Effector memory CD8-positive, alpha-beta T cell (primary cell): ENCODE measurements around the gene TMIGD3.
A peak's percentile ranks its signal among the peaks of the same experiment; 100 is the strongest.

ENCODE experiments used
- ATAC-seq: fragments of 150-1000 bp; cut with Tn5 transposase; replicated peaks from 2 replicates; pipeline ENCODE4 v1.10.0; 2021; ENCODE audit warnings: mild to moderate bottlenecking, moderate library complexity
- DNase-seq, 3 experiments: peaks; one replicate each; pipeline ENCODE4 v3.0.0; 2021
- H3K27ac Mint-ChIP-seq, 2 donors: one replicate each; pipeline ENCODE4 v1.8.0; 2022; ENCODE audit warnings: mild to moderate bottlenecking in 2 of 2, mixed read lengths in 2 of 2, moderate library complexity in 2 of 2
- H3K27me3 Mint-ChIP-seq, 2 donors: one replicate each; pipeline ENCODE4 v1.8.0; 2022; ENCODE audit warnings: mixed read lengths in 2 of 2
- H3K36me3 Mint-ChIP-seq: one replicate; pipeline ENCODE4 v1.8.0; 2022; ENCODE audit warnings: mild to moderate bottlenecking, moderate library complexity, mixed read lengths; ENCODE audit not compliant: insufficient read depth
- H3K4me1 Mint-ChIP-seq, 2 donors: one replicate each; pipeline ENCODE4 v1.8.0; 2022; ENCODE audit warnings: low read depth in 2 of 2, mixed read lengths in 2 of 2
- H3K4me3 Mint-ChIP-seq, 2 donors: one replicate each; pipeline ENCODE4 v1.8.0; 2022; ENCODE audit warnings: mild to moderate bottlenecking in 2 of 2, mixed read lengths in 2 of 2, moderate library complexity in 2 of 2
- H3K9me3 Mint-ChIP-seq, 2 donors: one replicate each; pipeline ENCODE4 v1.8.0; 2022; ENCODE audit warnings: mixed read lengths in 2 of 2

Gene TMIGD3

DNA sequence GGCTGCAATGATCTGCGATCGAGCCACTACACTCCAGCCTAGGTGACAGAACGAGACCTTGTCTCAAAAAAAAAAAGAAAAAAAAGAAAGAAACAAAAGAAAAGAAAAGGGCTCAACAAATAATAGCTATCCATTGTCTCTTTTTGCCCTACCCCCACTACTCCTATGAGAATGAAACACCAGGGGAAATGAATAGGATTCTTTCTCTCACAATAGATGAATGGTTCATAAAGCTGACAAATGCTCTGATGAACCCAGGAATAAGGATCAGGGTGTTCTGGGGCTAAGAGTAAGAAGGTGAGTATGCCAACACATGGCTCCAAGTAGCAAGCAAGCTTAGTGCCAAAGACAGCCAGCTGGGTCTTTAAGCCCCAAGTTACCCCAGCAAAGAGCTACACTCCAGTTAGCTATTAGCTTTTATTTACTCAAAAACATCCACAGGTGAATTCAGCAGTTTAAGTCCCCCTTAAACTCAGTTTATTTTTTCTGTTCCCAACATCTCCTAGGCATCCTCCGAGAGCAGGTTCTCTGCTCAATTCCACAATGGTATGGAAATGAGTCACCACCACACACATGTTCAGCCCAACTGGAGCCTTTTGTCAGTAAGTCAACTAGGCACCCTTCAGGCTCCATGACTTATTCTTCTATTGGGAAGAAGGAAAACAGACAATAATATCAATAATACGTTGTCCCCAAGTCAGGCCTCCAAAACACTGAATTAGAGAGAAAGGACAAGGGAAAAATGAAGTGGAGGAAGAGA is 4.2 kb downstream of the TMIGD3 start:
- no peaks in the 10 kb centered on the region for H3K27me3 Mint-ChIP-seq
- DNase-seq = no peak
- H3K9me3 Mint-ChIP-seq = peaks cover 4 to 6% of the 10 kb centered on the region in 2 donors

DNA sequence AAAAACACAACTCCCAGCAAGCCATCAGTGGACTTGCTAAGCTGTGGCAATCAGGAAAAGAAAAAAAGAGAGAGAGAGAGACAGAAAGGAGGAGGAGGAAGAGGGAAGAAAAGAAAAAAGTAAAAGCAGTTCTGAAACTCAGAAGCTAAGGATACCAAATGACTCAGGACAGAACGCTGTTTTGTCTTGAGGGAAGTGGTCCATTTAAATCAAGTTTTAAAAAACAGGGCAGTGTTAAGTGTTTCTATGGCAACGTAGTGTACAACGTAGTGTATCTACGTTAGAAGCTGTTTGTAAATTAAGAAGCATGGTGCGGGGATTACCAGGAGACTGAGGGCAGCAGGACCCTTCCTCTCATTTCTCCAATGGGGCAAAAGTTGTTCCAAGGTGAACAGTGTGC is 5.8 kb downstream of the TMIGD3 start:
- no peak for ATAC-seq
- Mint-ChIP-seq H3K9me3 (peaks cover 4 to 6% of the 10 kb centered on the region in 2 donors), H3K4me3 (no peak overlapping the region), H3K27me3 (no peaks in the 10 kb centered on the region), H3K27ac (no peak overlapping the region), H3K4me1 (peaks cover 5 to 12% of the 10 kb centered on the region in 2 donors), H3K36me3 (no peaks in the 10 kb centered on the region)
- DNase-seq = no peak

More for the DNA sequence above, 4.2 kb downstream of the TMIGD3 start:
- Mint-ChIP-seq H3K4me3 (no peak overlapping the region), H3K4me1 (peaks cover 13 to 17% of the 10 kb centered on the region in 2 donors), H3K27ac (no peak overlapping the region), H3K36me3 (no peaks in the 10 kb centered on the region)
- ATAC-seq = no peak

DNA sequence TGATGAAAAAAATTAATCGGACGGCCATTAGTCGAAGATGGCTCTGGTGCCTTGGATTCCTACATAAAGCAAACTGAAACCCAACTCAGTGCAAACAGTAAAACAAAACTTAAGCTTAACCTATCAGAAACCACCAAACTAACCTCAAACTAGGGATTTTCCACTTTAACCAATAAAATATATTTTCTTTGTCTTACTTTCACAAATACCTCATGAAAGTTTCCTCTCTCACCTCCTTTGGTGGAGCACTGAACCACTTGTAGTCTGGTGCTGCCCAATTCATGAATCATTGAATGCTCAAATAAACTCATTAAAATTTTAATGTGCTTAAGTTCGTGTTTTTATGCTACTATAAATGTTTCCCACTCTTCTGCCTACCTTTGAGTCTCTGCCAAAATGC is 7.0 kb downstream of the TMIGD3 start:
- H3K36me3 Mint-ChIP-seq = no peaks in the 10 kb centered on the region
- peaks cover 5 to 10% of the 10 kb centered on the region in 2 donors for H3K4me1 Mint-ChIP-seq
- peak; percentile 36 for ATAC-seq
- peaks cover 4 to 6% of the 10 kb centered on the region in 2 donors for H3K9me3 Mint-ChIP-seq
- H3K27me3 Mint-ChIP-seq = no peaks in the 10 kb centered on the region
- DNase-seq = no peak
- no peak overlapping the region for H3K4me3 Mint-ChIP-seq
- no peak overlapping the region for H3K27ac Mint-ChIP-seq

DNA sequence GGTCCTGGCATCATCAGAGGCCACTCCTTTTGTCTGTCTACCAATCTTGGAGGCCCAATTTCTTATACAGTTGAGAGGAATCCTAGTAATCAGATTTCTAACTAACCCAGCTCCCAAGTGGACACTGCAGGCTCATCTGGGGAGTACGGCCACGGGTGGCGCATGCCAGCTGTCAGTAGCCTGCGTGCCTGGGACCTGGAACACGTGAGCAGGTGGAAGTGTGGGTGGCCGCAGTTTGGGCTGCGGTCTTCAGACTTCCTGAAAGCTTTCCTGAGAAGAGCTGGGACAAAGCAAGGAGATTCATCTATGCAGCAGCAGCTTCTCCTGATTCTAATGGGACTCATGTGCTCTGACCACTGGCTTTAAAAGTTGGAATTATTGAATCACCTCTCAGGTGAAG is 12.4 kb downstream of the TMIGD3 start:
- ATAC-seq (no peak), DNase-seq (no peak)
- H3K9me3 Mint-ChIP-seq = no peaks in the 10 kb centered on the region
- no peak overlapping the region for H3K27ac Mint-ChIP-seq
- no peaks in the 10 kb centered on the region for H3K27me3 Mint-ChIP-seq
- H3K36me3 Mint-ChIP-seq = no peaks in the 10 kb centered on the region
- H3K4me1 Mint-ChIP-seq = peaks cover 3 to 5% of the 10 kb centered on the region in 2 donors
- no peak overlapping the region for H3K4me3 Mint-ChIP-seq

DNA sequence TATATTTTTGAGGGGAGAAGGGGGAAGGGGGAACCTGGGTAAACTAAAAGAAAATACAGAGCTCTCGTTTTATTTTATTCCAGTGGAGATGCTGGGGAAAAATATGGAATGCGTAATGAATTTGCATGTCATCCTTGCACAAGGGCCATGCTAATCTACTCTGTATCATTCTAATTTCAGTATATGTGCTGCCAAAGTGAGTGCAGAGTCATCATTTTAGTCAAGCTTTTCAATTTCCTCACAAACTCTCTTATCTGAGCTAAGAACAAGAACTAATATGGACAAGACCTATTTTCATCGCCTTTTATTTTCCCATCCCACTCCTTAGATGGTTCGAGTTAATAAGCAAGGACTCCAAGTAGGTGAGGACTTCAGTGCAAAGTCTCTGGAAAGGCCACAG is 13.2 kb downstream of the TMIGD3 start:
- H3K4me1 Mint-ChIP-seq = peaks cover 3 to 5% of the 10 kb centered on the region in 2 donors
- no peak for ATAC-seq
- no peak overlapping the region for H3K27ac Mint-ChIP-seq

DNA sequence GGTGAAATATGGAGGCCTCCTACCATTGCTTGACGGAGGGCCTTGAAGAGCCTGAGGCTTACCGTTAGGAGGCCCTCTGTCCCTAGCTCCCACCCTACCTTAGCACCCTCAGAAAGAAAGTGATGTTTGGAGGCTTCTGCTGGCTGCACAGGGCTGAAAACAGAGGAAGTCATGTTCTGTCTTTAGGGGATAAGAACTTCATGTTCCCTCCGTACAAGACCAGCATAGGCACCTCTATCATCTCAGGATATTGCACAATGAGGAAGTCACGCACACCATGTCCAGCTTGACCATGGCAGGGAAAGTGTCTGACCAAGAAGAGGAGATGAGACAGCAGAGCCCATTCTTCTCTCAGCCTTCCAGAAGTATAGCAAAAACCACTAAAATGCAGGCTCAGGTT is 13.8 kb downstream of the TMIGD3 start:
- no peak for ATAC-seq
- Mint-ChIP-seq H3K36me3 (no peaks in the 10 kb centered on the region), H3K4me3 (no peak overlapping the region), H3K27me3 (no peaks in the 10 kb centered on the region), H3K4me1 (peaks cover 3 to 5% of the 10 kb centered on the region in 2 donors), H3K27ac (no peak overlapping the region), H3K9me3 (no peaks in the 10 kb centered on the region)
- DNase-seq = no peak

More for the DNA sequence above, 13.2 kb downstream of the TMIGD3 start:
- H3K27me3 Mint-ChIP-seq = no peaks in the 10 kb centered on the region
- H3K9me3 Mint-ChIP-seq = no peaks in the 10 kb centered on the region
- no peaks in the 10 kb centered on the region for H3K36me3 Mint-ChIP-seq
- no peak overlapping the region for H3K4me3 Mint-ChIP-seq
- no peak for DNase-seq

DNA sequence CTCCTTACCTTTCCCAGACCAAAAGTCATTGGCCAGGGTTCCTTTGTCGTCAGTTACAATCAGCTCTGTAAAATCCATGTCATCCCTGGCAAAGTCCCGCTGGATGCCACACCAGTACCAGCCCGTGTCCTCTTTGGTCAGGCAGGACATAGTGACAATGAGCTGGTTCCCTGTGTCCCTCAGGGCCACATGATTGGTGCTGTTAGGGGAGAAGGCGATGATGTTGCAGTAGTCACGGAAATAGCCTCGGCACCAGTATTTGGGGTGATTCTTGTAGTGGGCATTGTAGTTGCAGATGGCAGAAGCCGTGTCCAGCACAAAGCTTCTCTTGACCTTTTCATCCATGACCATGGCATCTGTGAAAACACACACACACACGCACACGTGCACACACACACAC is 14.8 kb downstream of the TMIGD3 start:
- no peaks in the 10 kb centered on the region for H3K36me3 Mint-ChIP-seq
- ATAC-seq = no peak
- H3K27ac Mint-ChIP-seq = no peak overlapping the region
- no peak overlapping the region for H3K4me3 Mint-ChIP-seq
- H3K9me3 Mint-ChIP-seq = no peaks in the 10 kb centered on the region
- no peak for DNase-seq
- no peaks in the 10 kb centered on the region for H3K27me3 Mint-ChIP-seq
- H3K4me1 Mint-ChIP-seq = peaks cover 3 to 5% of the 10 kb centered on the region in 2 donors

DNA sequence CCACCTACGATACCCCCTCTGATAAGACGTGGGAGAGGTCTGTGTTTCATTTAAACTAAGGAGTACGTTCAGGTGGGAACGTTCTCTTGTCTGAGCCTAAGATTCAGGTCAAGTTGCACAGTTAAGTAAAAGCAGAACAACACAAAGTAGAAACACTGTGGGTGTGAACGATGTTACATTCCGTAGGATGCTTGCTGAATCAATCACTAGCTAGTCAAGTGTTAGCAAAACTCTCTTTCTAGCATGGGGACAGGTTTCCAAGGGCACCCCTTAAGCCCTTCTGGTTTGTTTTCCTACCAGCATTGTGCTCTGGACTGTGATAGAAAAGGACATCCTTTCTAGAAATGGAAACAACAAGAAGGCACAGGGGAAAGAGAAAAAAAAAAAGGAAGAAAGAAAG is 16.3 kb downstream of the TMIGD3 start:
- Mint-ChIP-seq H3K27me3 (no peaks in the 10 kb centered on the region), H3K9me3 (no peaks in the 10 kb centered on the region), H3K4me3 (no peak overlapping the region), H3K4me1 (peaks cover 6 to 9% of the 10 kb centered on the region in 2 donors), H3K36me3 (no peaks in the 10 kb centered on the region), H3K27ac (no peak overlapping the region)
- ATAC-seq = no peak
- DNase-seq = no peak

DNA sequence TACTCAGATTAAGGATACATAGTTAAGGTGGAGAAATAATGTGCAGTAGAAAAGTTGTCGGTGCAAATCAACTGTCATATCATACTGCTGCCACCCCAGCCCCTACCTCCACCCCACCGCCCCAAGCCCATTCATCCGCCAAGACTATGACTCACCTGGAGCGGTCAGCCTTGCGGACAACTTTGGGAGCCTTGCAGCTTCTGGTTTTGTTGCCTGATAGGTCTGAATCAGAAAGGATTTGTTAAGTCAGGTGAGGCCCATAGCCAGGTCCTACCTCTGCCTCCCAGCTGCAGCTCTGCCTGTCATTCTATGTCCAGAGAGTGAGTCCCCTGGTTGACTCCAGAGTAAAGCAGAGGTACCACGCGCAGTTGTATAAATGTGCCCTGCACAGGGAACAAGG is 17.0 kb downstream of the TMIGD3 start:
- no peak for ATAC-seq
- Mint-ChIP-seq H3K9me3 (no peaks in the 10 kb centered on the region), H3K27ac (no peak overlapping the region), H3K36me3 (no peaks in the 10 kb centered on the region), H3K4me3 (no peak overlapping the region), H3K27me3 (no peaks in the 10 kb centered on the region), H3K4me1 (peaks cover 6 to 9% of the 10 kb centered on the region in 2 donors)
- DNase-seq = no peak

DNA sequence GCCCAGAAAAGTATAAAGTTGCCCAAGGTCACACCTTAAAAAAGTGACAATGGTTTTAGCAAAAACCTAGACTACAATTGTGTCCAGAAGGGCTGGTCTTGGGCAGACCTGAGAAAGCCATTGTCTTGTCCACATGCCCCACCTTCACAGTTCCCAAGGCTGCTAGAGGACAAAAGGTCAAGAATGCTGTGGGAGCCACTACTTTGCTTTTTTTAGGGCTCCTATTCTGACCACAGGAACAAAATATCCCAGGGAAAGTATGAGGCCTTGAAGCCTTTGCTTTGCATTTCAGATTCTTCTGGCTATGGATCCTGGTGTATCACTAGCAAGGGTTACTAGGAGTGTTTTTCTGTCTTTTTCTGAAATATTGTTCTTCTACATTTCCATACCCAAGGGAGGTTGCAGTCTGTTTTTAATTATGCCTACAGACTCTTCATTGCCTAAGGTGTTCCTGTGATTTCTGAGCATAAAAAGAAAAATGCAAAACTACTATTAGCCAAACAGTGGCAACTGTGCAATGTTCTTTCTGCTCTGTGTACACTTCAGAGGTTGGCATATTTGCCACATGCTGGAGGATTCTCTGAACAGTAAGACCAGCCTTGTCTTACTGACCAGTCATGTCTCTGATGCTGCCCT is 18.9 kb downstream of the TMIGD3 start:
- no peak for DNase-seq
- no peak overlapping the region for H3K4me3 Mint-ChIP-seq
- H3K27ac Mint-ChIP-seq = peak overlapping the region; percentile 35 to 69
- ATAC-seq = no peak
- no peaks in the 10 kb centered on the region for H3K36me3 Mint-ChIP-seq
- H3K4me1 Mint-ChIP-seq = peaks cover 4 to 14% of the 10 kb centered on the region in 2 donors
- H3K27me3 Mint-ChIP-seq = no peaks in the 10 kb centered on the region
- no peaks in the 10 kb centered on the region for H3K9me3 Mint-ChIP-seq

DNA sequence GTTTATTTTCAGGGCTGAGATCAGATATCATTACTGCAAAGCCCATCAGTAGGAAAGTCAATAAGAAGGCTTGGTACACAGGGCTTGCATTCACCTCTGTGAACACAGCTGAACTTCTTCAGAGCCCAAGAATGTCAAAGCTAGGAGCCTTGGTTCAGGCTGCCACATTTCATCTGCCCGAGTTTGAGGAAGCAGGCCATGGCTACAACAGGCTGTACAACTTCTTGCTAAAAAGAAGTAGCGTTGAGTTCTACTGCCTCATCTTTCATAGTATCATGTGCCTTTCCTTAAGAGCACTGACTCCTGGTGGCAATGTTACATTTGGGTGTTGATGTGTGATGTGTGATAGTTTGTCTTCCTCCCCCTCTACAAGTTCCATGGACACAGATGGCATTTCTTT is 19.6 kb downstream of the TMIGD3 start:
- peaks cover 4 to 15% of the 10 kb centered on the region in 2 donors for H3K4me1 Mint-ChIP-seq
- H3K4me3 Mint-ChIP-seq = no peak overlapping the region
- no peaks in the 10 kb centered on the region for H3K9me3 Mint-ChIP-seq
- no peak for DNase-seq
- no peaks in the 10 kb centered on the region for H3K27me3 Mint-ChIP-seq
- H3K27ac Mint-ChIP-seq = no peak overlapping the region
- no peaks in the 10 kb centered on the region for H3K36me3 Mint-ChIP-seq
- ATAC-seq = no peak

DNA sequence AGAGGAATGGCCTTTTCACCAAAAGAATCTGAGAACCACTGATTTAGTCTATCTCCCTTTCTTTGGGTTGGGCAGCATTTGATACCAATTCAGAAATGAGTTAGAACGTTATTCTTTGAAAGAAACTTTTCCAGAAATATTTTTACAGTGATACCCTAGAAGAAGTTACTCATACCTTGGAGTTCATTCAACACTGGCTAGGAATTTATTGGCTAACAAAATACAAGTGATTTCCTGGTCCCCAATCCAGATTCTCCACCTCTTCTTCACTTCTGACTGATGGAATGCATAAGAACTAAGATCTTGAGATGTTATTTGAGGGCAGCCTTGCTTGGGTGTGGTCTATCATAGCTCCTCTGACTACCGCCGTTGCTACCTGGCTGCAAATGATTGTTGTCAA is 20.3 kb downstream of the TMIGD3 start:
- no peaks in the 10 kb centered on the region for H3K9me3 Mint-ChIP-seq
- DNase-seq (no peak), ATAC-seq (no peak)
- H3K4me3 Mint-ChIP-seq = no peak overlapping the region
- H3K4me1 Mint-ChIP-seq = peaks cover 9 to 19% of the 10 kb centered on the region in 2 donors
- H3K27ac Mint-ChIP-seq = no peak overlapping the region
- peaks cover 1% of the 10 kb centered on the region for H3K36me3 Mint-ChIP-seq
- no peaks in the 10 kb centered on the region for H3K27me3 Mint-ChIP-seq

DNA sequence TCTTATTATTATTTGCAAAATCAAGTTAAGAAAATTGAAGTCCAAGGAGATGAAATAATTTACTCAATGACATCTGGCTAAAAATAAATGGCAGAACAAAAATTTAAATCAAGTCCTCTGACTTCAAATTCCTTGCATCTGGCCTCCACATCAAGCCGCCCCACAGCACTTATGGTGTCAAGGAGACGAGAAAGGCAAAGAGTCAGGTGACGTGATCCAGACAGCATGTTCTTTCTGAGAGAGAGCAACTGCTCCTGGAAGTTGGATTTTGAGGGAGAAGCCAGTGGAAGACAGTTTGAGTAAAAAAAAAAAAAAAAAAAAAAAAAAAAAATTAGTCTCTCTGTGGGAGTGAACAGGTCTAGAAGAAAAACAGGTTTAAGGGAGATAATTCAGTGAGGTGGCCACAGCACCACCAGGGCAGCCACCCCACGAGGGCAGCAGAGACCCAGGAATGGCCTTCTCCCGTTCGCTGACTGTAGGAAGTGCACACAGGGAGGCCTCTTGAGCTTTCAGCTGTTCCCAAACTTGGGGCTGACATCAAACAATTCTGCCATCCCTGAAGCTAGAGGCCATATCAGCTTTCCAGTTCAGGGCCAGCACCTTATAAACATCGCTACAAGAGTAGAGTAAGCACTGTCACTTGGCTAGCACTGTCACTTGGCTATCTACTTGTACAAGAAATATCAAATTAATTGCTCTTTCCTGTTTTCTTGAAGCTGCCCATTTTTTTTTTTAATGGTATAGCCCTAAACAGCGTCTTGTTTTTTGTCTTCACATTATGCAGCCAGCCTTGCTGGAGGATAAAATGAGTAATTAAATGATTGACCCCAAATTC is 21.8 kb downstream of the TMIGD3 start:
- no peaks in the 10 kb centered on the region for H3K9me3 Mint-ChIP-seq
- no peak for ATAC-seq
- H3K27me3 Mint-ChIP-seq = no peaks in the 10 kb centered on the region
- no peak overlapping the region for H3K4me3 Mint-ChIP-seq
- peaks cover 23 to 33% of the 10 kb centered on the region in 2 donors for H3K4me1 Mint-ChIP-seq
- peaks cover 7% of the 10 kb centered on the region for H3K36me3 Mint-ChIP-seq
- no peak for DNase-seq
- H3K27ac Mint-ChIP-seq = no peak overlapping the region
